Suprapubic skin (tissue), 4 donors: ENCODE results near the gene RAB3C. TPM values are rescaled to one million over a fixed set of nuclear protein-coding genes. Genes with fewer than 3 reads are reported as not detected.

Experiments
- DNase-seq, 2 donors: peaks; one replicate each; pipeline ENCODE4 v3.0.0-alpha.2; 2019; ENCODE audit warnings: low spot score in 2 of 2
- H3K27ac ChIP-seq: fragments of 200-600 bp; sonication (generic); one replicate; pipeline ENCODE4 v1.5.1; 2019
- H3K27me3 ChIP-seq: fragments of 200-600 bp; sonication (generic); one replicate; pipeline ENCODE4 v1.5.1; 2019
- H3K36me3 ChIP-seq: fragments of 200-600 bp; sonication (generic); one replicate; pipeline ENCODE4 v1.5.1; 2019
- H3K4me1 ChIP-seq: fragments of 200-600 bp; sonication (generic); one replicate; pipeline ENCODE4 v1.5.1; 2019
- H3K4me3 ChIP-seq: fragments of 200-600 bp; sonication (generic); one replicate; pipeline ENCODE4 v1.5.1; 2019; ENCODE audit warnings: mild to moderate bottlenecking
- H3K9me3 ChIP-seq: fragments of 200-600 bp; sonication (generic); one replicate; pipeline ENCODE4 v1.5.1; 2019
- EP300 ChIP-seq: sonication (generic); formaldehyde crosslinking; IDR thresholded peaks from one replicate; pipeline ENCODE4 v1.6.1; 2017; ENCODE audit warnings: antibody characterized with exemption
- POLR2A ChIP-seq, 2 donors: fragments of 450-650 bp; IDR thresholded peaks; one replicate each; pipeline ENCODE4 v1.6.1; 2017; ENCODE audit warnings: antibody characterized with exemption in 2 of 2, mild to moderate bottlenecking in 2 of 2, moderate library complexity in 2 of 2
- POLR2AphosphoS5 ChIP-seq, 3 donors: sonication (generic); formaldehyde crosslinking; IDR thresholded peaks; one replicate each; pipeline ENCODE4 v1.6.1; 2017; ENCODE audit warnings: antibody characterized with exemption in 3 of 3
- WGBS: methylation state at CpG from one replicate; pipeline ENCODE4 v1.1.5; 2018; 5-methylcytosine and 5-hydroxymethylcytosine counted together
- total RNA-seq, 4 donors: library from RNA; depleted of rRNA; stranded (reverse); fragments of >200 nt; gene quantifications; one replicate each; pipeline ENCODE4 v1.1.0, GENCODE V29; 2016
- TF ChIP-seq, protein P1 (sequence below), 2 donors: fragments of 200-600 bp in 1 of 2; fragments of 450-650 bp in 1 of 2; sonication (generic) in 1 of 2; IDR thresholded peaks; one replicate each; pipeline ENCODE4 v1.5.1; 2016 to 2019; ENCODE audit warnings: antibody characterized with exemption in 2 of 2, mild to moderate bottlenecking in 1 of 2, moderate library complexity in 1 of 2

Gene RAB3C
- total RNA-seq, 4 donors from 2014 or later: 0.08 to 1.1 (median 0.27) TPM

DNA sequence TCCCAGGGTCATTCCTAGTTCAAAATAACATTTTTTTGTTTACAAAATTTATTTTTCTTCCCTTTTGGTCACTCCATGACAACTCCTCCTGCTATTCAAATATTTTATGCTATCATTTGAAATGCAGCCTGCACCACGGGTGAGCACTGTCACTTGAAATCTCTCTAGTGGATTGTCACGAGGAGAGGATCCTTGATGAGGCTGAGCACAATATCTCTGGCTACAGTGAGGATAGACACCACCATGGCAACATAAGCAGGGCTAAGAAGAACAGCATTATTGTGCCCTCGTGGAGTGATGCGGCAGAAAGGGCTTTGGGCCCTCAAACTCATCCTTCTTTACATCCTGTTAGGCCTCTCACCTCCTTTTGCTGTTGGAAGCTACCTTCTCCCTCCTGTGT lies 321.9 kb downstream of the RAB3C start:
- Histone ChIP-seq H3K4me1 (no peaks in the 10 kb centered on the region), H3K4me3 (no peak overlapping the region), H3K36me3 (no peaks in the 10 kb centered on the region), H3K9me3 (no peaks in the 10 kb centered on the region), H3K27ac (no peak overlapping the region), H3K27me3 (no peaks in the 10 kb centered on the region)
- no peak for TF ChIP-seq POLR2AphosphoS5 (IDR thresholded peaks at IDR 0.05)
- TF ChIP-seq, protein P1, sequence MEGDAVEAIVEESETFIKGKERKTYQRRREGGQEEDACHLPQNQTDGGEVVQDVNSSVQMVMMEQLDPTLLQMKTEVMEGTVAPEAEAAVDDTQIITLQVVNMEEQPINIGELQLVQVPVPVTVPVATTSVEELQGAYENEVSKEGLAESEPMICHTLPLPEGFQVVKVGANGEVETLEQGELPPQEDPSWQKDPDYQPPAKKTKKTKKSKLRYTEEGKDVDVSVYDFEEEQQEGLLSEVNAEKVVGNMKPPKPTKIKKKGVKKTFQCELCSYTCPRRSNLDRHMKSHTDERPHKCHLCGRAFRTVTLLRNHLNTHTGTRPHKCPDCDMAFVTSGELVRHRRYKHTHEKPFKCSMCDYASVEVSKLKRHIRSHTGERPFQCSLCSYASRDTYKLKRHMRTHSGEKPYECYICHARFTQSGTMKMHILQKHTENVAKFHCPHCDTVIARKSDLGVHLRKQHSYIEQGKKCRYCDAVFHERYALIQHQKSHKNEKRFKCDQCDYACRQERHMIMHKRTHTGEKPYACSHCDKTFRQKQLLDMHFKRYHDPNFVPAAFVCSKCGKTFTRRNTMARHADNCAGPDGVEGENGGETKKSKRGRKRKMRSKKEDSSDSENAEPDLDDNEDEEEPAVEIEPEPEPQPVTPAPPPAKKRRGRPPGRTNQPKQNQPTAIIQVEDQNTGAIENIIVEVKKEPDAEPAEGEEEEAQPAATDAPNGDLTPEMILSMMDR (IDR thresholded peaks at IDR 0.05): no peak
- no peak for TF ChIP-seq EP300
- no peak for TF ChIP-seq POLR2A (IDR thresholded peaks at IDR 0.05)
- no peak for DNase-seq
- WGBS: 85% methylated on average over 4 of the region's 4 CpGs

DNA sequence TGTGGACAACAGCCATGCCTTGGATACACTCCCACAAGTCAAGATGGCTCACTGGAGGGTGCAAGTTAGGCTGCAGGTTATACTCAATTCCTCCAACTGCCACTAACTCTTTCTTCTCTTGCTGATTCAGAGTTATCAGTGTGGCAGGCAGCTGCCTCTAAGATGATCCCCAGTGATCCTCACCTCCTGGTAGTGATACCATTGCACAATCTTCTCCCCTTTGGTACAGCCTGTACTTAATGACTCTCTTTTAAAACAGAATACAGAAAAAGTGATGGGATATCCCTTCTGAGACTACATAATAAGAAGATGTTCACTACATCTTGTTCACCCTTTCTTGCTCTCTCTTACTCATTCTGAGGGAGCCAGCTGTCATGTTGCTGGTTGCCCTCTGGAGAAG lies 323.1 kb downstream of the RAB3C start:
- H3K4me1 ChIP-seq: no peaks in the 10 kb centered on the region
- no peak overlapping the region for H3K27ac ChIP-seq
- TF ChIP-seq, protein P1 (IDR thresholded peaks at IDR 0.05): no peak
- TF ChIP-seq EP300: no peak
- TF ChIP-seq POLR2A (IDR thresholded peaks at IDR 0.05): no peak
- H3K36me3 ChIP-seq: no peaks in the 10 kb centered on the region
- no peaks in the 10 kb centered on the region for H3K27me3 ChIP-seq
- no peaks in the 10 kb centered on the region for H3K9me3 ChIP-seq
- DNase-seq: no peak
- H3K4me3 ChIP-seq: no peak overlapping the region

Other genes starting within 250 kb of the RAB3C start
- 100 to 1,000 TPM; 156 to 567 (median 328) TPM for gene PLK2, start 123.0 kb upstream of the RAB3C start, total RNA-seq
- gene GAPT, start 91.6 kb upstream of the RAB3C start, total RNA-seq: 1 to 10 TPM in 1 of 4 donors, under 1 TPM in 1, not detected in 2; 0.42 to 1.4 TPM